Hepatic stellate cell (primary cell): Measurements from ENCODE around the gene HS3ST1.

Experiments
- DNase-seq: peaks from one replicate; pipeline ENCODE4 v3.0.0; 2011; ENCODE audit warnings: low spot score

HS3ST1 gene

GRCh38 chr4:11431111-11431510 is 2.4 kb upstream of the HS3ST1 start:
- no peak for DNase-seq

- DNase-seq = no peak
These were observed 1.8 kb upstream of the HS3ST1 start for GRCh38 chr4:11430536-11430935.

- DNase-seq = no peak
These were observed 978 bp upstream of the HS3ST1 start for GRCh38 chr4:11429699-11430045.

- DNase-seq = peak; percentile 52
These were observed 405 bp upstream of the HS3ST1 start for GRCh38 chr4:11428899-11429698.

- DNase-seq = no peak
These were observed 1.3 kb downstream of the HS3ST1 start for GRCh38 chr4:11427121-11427996.

- DNase-seq = no peak
These were observed 2.0 kb downstream of the HS3ST1 start for GRCh38 chr4:11426731-11427120.

GRCh38 chr4:11426003-11426402 is 2.7 kb downstream of the HS3ST1 start:
- DNase-seq = no peak

GRCh38 chr4:11424856-11425255 is 3.8 kb downstream of the HS3ST1 start:
- DNase-seq = no peak

GRCh38 chr4:11424000-11424399 is 4.7 kb downstream of the HS3ST1 start:
- DNase-seq = peak; percentile 31

- no peak for DNase-seq
These were observed 5.2 kb downstream of the HS3ST1 start for GRCh38 chr4:11423465-11423864.

GRCh38 chr4:11421116-11421515 is 7.6 kb downstream of the HS3ST1 start:
- no peak for DNase-seq

GRCh38 chr4:11420327-11420726 is 8.4 kb downstream of the HS3ST1 start:
- DNase-seq = no peak

GRCh38 chr4:11418610-11419009 is 10.1 kb downstream of the HS3ST1 start:
- no peak for DNase-seq

- DNase-seq = no peak
These were observed 12.0 kb downstream of the HS3ST1 start for GRCh38 chr4:11416767-11417113.

- no peak for DNase-seq
These were observed 12.5 kb downstream of the HS3ST1 start for GRCh38 chr4:11416071-11416766.

GRCh38 chr4:11415409-11416070 is 13.2 kb downstream of the HS3ST1 start:
- DNase-seq = no peak

GRCh38 chr4:11412211-11412610 is 16.5 kb downstream of the HS3ST1 start:
- no peak for DNase-seq

GRCh38 chr4:11409632-11410031 is 19.1 kb downstream of the HS3ST1 start:
- no peak for DNase-seq

- DNase-seq = no peak
These were observed 20.3 kb downstream of the HS3ST1 start for GRCh38 chr4:11408233-11408967.

- DNase-seq = no peak
These were observed 21.1 kb downstream of the HS3ST1 start for GRCh38 chr4:11407551-11407950.

- DNase-seq = no peak
These were observed 24.3 kb downstream of the HS3ST1 start for GRCh38 chr4:11404431-11404830.

GRCh38 chr4:11402192-11402591 is 26.5 kb downstream of the HS3ST1 start:
- no peak for DNase-seq
